RWPE2 (cell line): ENCODE data around the gene IDUA.

Source experiments
- ATAC-seq: fragments of 200-7000 bp; cut with Tn5 transposase; 3 replicates; pipeline ENCODE4 v1.9.1; 2021; ENCODE audit warnings: low read depth
- DNase-seq: peaks from one replicate; pipeline ENCODE4 v3.0.0-alpha.2; 2020; ENCODE audit warnings: low spot score
- H3K27ac ChIP-seq: fragments of 450-650 bp; 2 replicates; pipeline ENCODE4 v1.5.1; 2017; ENCODE audit warnings: mild to moderate bottlenecking; ENCODE audit not compliant: poor library complexity, severe bottlenecking
- H3K27me3 ChIP-seq: fragments of 250-450 bp; sonication (Bioruptor Pico); 2 replicates; pipeline ENCODE4 v1.5.1; 2021; ENCODE audit warnings: mild to moderate bottlenecking, moderate library complexity; ENCODE audit not compliant: insufficient read depth, poor library complexity, severe bottlenecking
- H3K36me3 ChIP-seq: fragments of 250-450 bp; sonication (Bioruptor Pico); 2 replicates; pipeline ENCODE4 v1.5.1; 2020; ENCODE audit warnings: low read depth, mild to moderate bottlenecking, moderate library complexity
- H3K4me1 ChIP-seq: fragments of 250-450 bp; sonication (Bioruptor Pico); 2 replicates; pipeline ENCODE4 v1.5.1; 2021; ENCODE audit warnings: mild to moderate bottlenecking, moderate library complexity; ENCODE audit not compliant: insufficient read depth, poor library complexity, severe bottlenecking
- H3K4me3 ChIP-seq: fragments of 250-450 bp; sonication (Bioruptor Pico); 2 replicates; pipeline ENCODE4 v1.5.1; 2021; ENCODE audit warnings: mild to moderate bottlenecking, moderate library complexity; ENCODE audit not compliant: severe bottlenecking
- H3K9me3 ChIP-seq: fragments of 250-450 bp; sonication (Bioruptor Pico); 2 replicates; pipeline ENCODE4 v1.5.1; 2021; ENCODE audit warnings: mild to moderate bottlenecking, moderate library complexity; ENCODE audit not compliant: severe bottlenecking
- TF ChIP-seq, protein P1 (sequence below): fragments of 450-650 bp; IDR thresholded peaks from one replicate; pipeline ENCODE4 v1.5.1; 2017; ENCODE audit warnings: mild to moderate bottlenecking, moderate library complexity; ENCODE audit not compliant: poor library complexity, severe bottlenecking

Gene IDUA

DNA sequence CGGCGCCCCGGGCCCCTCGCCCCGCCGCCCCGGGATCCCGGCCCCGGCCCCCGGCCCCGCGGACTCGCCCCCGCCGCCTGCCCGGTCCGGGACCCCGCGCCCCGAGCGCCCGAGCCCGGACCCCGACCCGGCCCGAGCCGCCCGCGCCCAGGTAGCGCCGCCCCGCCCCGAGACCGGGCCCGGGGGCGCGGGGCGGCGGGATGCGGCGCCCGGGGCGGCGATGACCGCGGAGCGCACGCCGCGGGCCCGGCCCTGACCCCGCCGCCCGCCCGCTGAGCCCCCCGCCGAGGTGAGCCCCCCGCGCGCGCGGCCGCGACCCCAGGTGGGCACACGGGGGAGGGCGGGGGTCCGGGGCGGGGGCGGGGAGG, 24.8 kb downstream of the IDUA start:
- Histone ChIP-seq H3K4me3 (peak overlapping the region; percentile 58), H3K9me3 (no peaks in the 10 kb centered on the region), H3K4me1 (peaks cover 5% of the 10 kb centered on the region), H3K36me3 (no peaks in the 10 kb centered on the region), H3K27ac (peak overlapping the region; percentile 31), H3K27me3 (peaks cover 21% of the 10 kb centered on the region)
- TF ChIP-seq, protein P1, sequence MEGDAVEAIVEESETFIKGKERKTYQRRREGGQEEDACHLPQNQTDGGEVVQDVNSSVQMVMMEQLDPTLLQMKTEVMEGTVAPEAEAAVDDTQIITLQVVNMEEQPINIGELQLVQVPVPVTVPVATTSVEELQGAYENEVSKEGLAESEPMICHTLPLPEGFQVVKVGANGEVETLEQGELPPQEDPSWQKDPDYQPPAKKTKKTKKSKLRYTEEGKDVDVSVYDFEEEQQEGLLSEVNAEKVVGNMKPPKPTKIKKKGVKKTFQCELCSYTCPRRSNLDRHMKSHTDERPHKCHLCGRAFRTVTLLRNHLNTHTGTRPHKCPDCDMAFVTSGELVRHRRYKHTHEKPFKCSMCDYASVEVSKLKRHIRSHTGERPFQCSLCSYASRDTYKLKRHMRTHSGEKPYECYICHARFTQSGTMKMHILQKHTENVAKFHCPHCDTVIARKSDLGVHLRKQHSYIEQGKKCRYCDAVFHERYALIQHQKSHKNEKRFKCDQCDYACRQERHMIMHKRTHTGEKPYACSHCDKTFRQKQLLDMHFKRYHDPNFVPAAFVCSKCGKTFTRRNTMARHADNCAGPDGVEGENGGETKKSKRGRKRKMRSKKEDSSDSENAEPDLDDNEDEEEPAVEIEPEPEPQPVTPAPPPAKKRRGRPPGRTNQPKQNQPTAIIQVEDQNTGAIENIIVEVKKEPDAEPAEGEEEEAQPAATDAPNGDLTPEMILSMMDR, result no peak
- no peak for DNase-seq
- no peak for ATAC-seq

DNA sequence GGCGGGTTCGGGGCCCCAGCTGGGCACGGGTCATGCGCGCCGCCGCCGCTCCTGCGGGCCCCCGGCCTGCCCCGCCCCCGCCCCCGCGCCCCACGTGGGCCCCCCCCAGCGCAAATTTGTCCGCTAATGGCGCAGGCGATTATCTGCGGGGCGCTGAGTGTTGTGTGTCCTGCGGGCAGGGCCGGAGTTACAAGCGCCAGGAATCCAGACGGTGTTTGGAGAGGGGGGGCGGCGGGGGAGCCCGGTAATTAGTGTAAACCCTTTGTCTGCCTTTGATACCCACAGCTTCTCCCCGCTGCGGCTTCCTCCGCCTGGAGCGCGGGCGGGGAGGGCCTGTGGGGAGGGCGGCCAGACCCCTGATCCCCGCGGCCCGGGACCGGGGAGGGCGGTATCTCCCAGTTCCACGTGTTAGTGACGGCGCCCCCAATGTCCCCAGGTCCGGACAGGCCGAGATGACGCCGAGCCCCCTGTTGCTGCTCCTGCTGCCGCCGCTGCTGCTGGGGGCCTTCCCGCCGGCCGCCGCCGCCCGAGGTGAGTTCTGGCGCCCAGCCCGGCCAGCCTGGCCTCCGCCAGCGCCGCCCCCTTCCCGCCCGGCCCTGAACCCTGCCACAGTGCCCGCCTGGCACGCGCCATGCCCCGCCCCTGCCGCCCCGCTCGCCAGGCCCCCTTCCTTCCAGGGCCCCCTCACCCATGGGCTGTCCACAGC, 25.3 kb downstream of the IDUA start:
- H3K9me3 ChIP-seq, result no peaks in the 10 kb centered on the region
- peaks cover 17% of the 10 kb centered on the region for H3K27me3 ChIP-seq
- TF ChIP-seq, protein P1, result no peak
- H3K4me3 ChIP-seq, result peak overlapping the region; percentile 58
- DNase-seq (no peak), ATAC-seq (peak; percentile 8; the same call in 1 of the 3 replicates)
- peaks cover 5% of the 10 kb centered on the region for H3K4me1 ChIP-seq
- H3K36me3 ChIP-seq, result no peaks in the 10 kb centered on the region
- peak overlapping the region; percentile 31 for H3K27ac ChIP-seq

DNA sequence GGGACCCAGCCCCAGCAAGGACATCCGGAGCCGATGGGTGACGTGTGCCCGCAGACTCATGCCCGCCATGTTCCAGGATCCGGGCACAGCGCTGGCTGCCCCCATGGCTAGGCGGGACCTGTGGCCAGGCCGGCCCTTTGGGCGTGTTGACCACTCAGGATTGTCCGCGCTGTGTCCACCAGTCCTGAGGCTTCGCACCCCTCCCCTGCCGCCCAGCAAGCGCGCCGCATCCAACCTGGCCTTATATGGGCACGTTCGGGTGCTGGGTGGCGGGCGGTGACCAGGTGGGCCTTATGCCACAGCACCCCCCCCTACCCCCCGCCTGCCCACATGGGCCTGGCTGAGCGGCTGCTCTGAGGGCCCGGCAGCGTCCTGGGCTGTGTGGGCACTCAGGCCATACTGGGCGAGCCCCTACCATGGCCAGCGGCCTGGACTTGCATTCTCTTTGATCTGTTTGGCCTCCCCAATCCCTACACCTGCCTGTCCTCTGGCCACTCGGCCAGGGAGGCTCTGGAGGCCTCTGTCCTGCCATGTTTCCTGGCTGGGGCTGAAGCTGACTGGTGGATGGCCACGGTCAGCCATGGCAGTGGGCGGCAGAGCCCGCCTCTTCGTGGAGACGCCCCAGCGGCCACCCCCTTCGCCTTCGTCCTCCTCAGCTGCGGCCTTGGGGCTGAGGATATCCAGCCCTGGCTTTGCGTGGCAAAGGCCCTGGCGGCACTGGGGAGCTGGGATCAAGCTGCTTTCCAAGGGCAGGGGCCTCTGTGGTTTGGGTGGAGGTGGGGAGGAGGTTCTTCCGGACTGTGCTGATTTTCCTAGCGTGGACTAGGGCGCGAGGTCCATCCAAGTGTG, 26.6 kb downstream of the IDUA start:
- Histone ChIP-seq H3K27ac (no peak overlapping the region), H3K4me3 (no peak overlapping the region), H3K9me3 (no peaks in the 10 kb centered on the region), H3K36me3 (no peaks in the 10 kb centered on the region), H3K27me3 (peaks cover 9% of the 10 kb centered on the region), H3K4me1 (peaks cover 5% of the 10 kb centered on the region)
- DNase-seq, result no peak
- ATAC-seq, result no peak
- TF ChIP-seq, protein P1, result no peak

DNA sequence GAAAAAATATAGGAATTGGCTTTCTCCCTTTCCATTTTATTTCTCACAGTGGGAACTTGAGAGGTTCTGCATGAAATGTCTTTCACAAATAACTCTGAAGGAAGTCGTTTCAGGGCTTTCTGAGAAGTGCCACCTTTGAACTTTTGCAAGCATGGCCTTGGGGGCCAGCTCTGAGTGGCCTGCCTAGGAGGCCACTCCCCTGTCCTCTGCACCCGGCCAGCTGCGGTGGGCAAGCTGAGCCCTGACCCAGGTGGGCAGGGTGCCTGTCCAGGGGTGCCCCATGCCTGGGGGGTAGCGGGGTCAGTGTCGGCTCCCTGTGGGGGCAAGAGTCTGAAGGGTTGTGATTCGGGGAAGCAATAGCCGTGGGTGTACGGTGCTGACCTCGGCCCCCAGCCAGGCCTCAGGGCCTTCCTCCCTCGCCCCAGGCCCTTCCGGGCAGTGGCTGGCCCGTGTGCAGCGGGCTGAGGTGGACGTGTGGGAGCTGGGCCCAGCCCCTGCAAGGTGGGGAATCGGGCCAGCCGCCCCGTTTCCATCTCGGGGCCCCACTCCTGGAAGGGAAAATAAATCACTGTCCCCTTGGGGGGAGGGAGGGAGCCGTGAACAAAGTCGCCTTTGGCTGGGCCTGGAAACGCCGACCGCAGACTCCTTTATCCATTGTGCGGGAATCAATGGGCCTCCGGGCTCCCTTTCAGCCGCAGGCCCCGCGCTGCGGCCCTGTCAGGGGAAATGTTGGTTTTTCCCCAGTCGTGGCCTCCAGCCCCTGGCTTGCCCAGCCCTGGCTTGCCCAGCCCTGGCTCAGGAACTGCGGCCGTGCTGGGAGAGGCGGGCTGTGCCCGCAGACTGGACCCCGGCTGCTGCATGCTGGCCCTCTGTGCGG, 27.7 kb downstream of the IDUA start:
- Histone ChIP-seq H3K4me1 (peaks cover 5% of the 10 kb centered on the region), H3K36me3 (no peaks in the 10 kb centered on the region), H3K4me3 (no peak overlapping the region), H3K9me3 (no peaks in the 10 kb centered on the region), H3K27ac (no peak overlapping the region), H3K27me3 (no peaks in the 10 kb centered on the region)
- no peak for DNase-seq
- ATAC-seq, result no peak
- TF ChIP-seq, protein P1, result no peak
